HG03196 (cell line): ENCODE data around the gene HIBCH.
"Not testable (repeated sequence)": the region's sequence is repeated elsewhere in the genome, so short reads cannot be mapped to it uniquely, and the experiment has no call there.

Experiments
- ATAC-seq: cut with Tn5 transposase; IDR thresholded peaks from one replicate; pipeline ENCODE4 v1.9.1; 2021; ENCODE audit not compliant: unreplicated experiment

Gene HIBCH

DNA sequence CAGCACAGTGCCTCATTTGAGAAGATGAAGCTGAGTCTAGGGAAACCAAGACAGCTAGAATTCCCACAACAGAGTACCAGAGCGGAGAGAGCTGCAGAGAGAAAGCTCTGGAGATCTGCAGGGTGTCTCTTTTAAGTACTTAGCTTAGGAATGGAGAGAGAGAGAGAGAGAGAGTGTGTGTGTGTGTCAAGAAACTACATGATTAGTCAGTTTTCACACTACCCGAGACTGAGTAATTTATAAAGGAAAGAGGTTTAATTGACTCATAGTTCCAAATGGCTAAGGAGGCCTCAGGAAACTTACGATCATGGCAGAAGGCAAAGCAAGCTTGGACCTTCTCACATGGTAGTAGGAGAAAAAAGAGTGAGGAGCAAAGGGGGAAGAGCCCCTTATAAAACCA is 64.0 kb downstream of the HIBCH start:
- ATAC-seq, result no peak

DNA sequence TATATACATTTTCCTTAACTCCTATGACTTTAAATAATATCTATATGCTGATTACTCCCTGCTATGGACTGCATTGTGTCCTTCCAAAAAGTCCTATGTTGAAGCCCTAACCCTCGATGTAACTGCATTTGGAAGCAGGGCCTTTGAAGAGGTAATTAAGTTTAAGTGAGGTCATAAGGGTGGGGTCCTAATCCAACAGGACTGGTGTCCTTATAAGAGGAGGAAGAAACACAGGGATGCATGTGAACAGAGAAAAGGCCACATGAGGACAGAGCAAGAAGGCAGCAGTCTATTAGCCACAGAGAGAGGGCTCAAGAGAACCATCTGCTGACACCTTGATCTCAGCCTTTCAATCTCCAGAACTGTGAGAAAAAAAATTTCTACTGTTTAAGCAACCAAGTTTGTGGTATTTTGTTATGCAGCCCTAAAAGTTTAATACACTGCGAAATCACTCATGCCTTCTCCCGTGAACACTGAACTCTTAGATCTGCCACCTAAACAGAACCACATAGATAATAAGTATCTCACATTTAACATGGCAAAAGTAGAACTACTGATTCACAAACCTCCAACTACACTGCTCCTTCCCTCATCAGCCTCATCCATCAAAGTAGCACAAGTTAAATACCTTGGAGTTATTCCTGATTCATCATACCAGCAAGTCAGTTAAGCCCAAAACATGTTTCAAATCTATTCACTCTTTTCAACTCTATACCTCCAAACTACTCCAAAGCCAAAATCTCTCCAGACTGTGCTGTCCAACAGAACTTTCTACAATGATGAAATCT is 65.4 kb downstream of the HIBCH start:
- ATAC-seq, result no peak

DNA sequence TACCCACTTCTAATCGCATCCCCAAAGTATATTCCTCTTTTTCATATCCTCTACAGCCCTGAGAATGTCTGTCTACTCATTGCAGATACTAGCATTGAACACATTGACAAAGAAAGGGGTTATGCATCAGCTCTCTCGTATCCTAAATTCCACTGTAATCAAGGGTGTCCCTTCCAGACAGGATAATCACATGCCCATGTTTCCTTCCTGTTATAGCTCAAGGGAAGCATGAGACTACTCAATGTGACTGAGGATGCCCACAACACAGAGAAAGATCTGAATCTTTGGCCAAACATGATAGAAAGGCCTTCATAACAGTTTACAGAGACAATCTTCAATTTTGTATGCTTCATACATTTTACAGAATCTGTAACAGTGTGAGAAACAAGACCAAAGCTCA is 69.2 kb downstream of the HIBCH start:
- no peak for ATAC-seq

DNA sequence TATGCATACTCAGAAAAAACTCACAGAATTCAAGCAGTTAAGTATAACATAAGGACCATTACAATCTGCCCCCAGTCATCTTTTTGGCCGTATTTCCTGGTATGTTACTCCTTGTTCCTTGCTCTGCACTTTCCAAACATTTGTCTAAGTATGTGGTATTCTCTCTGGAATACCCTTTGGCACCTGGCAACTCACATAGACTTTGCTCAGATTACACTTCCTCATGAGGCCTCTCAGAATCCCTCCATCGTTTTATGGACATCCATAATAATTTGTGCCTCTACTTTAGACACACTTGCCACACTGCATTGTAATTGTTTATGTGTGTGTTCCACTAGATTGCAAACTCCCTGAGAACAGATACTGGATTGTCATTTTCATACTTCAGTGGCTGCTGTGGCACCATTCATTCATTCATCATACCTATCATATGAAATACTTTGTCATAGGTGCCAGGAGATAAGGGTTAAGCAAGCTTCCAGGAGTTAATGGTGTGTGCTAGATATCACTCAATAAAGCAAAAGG is 84.0 kb downstream of the HIBCH start:
- no peak for ATAC-seq

DNA sequence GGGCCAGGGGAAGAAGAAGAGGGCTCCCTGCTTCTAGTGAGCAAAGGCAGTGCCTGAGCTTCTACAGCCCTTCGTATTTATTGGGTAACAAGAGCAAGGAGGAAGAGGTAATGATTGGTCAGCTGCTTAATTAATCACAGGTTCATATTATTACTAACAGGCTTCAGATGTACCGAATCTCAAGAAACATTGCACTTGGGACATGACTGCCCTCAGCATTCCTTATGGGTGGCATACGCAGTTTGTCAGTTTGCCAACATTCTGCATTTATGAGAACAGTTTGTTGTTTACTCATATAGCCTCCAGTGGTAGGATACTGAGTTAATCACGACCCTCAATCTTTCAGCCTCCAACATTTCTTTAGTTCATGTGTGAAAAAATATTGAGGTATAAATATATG is 84.5 kb downstream of the HIBCH start:
- ATAC-seq, result no peak

DNA sequence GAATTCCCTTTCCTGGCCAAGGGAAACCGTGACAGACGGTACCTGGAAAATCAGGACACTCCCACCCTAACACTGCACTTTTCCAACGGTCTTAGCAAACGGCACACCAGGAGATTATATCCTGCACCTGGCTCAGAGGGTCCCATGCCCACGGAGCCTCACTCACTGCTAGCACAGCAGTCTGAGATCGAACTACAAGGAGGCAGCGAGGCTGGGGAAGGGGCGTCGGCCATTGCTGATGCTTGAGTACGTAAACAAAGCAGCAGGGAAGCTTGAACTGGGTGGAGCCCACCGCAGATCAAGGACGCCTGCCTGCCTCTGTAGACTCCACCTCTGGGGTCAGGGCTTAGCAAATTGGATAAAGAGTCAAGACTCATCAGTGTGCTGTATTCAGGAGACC is 95.6 kb downstream of the HIBCH start:
- ATAC-seq, result not testable (repeated sequence)

DNA sequence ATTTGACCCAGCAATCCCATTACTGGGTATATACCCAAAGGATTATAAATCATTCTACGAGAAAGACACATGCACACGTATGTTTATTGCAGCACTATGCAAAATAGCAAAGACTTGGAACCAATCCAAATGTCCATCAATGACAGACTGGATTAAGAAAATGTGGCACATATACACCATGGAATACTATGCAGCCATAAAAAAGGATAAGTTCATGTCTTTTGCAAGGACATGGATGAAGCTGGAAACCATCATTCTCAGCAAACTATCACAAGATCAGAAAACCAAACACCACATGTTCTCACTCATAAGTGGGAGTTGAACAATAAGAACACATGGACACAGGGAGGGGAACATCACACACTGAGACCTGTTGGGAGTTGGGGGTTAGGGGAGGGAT is 96.9 kb downstream of the HIBCH start:
- not testable (repeated sequence) for ATAC-seq

DNA sequence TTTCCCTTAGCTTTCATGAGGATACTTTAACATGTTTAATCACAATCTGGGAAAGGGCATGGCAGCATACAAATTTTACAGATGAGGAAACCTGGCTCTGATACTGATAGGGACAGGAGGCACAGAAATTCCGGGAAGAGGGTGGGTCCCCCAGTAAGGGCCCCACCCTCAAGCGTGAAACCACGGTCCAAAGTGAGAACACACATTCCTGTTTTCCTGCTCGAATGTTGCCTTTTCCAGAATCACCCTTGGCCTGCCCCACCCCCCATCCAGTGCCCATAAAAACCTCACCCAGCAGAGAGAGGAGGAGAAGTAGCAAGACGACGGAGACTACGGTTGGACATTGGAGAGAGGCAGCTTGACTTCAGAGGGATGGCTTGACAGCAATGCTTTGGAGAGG is 98.2 kb downstream of the HIBCH start:
- ATAC-seq, result no peak

DNA sequence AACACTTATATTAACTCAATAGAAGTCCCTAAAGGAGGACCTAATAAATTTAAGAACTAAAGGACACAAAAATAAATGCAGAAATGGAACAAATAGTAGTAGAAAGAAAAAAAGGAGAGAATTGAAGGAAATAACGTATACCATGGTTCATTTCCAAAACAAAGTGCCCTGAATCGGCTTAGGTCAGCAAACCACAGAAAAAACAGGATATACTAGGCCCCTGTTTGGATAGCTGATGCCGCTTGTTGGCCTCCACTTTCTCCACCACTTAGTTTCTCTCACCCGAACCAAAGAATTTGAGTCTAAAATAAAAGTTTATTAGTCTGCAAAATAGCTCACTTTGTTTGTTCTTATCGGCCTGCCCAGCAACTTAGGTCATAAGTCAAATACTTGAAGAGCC is 100.4 kb downstream of the HIBCH start:
- ATAC-seq, result no peak

DNA sequence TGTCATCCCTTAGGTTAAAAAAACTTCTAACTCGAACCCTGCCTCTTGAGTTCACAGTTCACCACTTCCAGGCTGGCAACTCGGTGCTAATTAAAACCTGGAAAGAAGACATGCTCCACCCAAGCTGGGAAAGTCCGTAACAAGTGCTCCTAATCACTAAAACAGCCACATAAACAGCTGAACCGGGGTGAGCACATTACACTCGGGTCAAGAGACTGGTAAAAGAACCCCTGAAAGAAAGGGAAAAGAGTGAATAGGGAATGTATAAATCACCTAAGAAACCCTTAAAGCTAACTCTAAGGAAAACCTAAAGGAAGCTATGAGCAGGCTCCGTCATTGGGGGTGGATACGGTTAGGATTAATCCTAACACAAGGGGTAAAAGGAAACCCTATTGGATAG is 102.0 kb downstream of the HIBCH start:
- no peak for ATAC-seq

DNA sequence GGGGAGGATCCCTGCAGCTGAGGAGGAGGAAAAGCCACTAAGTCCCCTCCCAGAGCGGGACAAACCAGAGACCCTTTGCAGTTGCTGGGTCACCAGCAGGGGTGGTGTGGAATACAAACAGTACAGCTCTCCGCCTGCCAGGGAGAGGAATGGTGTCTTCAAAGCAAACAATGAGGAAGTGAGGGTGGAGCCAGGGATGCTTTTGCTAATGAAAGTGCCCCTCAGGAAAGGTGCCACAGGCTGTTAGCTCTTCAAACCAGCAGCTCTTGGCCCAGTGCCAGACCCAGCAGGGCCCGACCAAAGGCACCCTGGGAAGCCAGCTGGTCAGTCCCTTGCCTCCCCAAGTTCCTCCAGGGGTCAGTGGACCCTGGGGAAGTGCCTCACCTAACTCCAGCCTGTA is 102.8 kb downstream of the HIBCH start:
- no peak for ATAC-seq

DNA sequence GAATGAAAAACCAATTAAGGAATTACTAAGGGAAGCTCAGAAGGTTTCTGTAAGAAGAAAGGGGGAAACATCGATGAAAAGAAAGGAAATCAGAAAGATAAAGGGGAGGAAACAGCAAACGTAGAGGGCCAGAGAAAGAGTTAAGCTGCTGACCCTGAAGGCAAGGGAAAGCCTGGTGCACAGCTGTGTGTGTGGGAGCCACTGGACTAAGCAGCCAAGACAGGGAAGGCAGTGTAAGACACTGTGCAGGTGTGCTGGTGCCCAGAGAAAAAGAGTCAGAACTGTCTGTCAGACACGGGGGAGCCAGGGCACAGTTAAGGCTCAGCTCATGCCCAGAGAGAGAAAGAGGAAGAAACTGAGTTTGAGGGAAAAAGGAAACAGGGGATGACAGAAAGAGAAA is 104.0 kb downstream of the HIBCH start:
- no peak for ATAC-seq

DNA sequence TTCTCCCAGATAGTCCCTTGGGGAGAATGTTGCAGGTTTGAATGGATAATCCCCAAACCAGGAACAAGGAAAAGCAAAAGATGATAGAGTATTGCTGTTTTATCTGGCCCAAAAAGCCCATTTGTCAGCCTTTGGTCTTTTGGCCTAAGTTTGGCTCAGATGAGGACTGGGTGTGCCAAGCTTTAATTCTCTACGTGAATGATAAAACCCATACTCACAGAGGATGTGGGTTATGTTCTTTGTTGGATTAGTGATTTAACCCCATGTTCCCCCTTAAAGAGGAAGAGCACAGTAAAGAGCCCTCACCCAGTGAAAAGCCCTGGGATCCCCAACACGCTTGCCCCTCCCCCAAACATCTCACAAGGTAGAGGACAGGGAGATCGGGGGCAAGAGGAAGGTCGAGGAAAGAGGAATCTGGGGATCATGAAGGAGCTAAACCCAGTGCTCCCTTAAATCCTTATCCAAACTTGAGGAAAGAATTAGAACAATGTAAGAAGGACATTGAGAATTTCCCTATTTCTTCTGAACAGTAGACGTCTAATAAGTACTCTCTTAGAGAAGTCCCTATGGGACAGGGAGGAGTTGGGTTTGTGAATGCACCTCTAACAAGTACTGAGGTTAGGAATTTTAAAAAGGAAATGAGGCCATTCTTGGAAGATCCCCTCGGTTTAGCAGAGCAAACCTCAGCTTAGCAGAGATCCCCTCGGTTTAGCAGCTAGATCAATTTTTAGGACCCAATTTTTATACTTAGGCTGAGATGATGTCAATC is 105.0 kb downstream of the HIBCH start:
- no peak for ATAC-seq

DNA sequence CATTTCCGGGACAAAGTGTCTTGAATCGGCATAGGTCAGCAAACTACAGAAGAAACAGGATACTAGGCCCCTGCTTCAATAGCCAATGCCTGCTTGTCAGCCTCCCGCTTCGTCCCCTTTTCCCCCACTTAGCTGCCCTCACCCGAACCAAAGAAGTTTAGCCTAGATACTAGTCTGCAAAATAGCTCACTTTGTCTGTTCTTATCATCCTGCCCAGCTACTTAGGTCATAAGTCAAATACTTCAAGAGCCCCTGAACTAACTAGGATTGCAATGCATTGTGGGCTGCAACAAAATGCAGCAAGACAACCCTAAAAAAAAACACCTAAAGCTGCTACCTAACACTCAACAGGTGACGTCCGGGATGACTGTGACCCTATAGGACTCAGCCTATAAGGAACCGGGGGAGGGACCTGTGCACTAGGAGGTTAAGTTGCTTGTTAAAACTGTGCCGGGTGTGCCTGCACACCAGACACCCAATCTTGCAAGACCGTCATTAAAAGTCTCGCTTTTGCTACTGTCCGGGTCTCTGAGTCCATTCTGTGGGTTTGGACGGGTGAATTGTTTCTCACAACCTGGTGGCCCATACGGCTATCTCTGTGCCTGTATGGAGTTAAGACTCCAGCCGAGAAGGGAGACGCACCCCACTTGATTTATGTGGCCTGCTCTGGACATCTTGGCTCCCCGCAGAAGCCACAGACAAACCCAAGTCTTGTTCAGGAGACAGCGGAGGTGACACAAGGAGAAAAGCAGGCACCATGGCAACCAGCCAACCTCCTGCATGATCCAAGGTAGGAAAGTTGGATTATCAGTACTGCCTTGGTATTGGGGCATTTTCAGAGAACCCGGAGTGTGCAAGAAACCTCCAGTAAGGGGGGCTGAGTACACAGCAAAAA is 105.9 kb downstream of the HIBCH start:
- ATAC-seq, result no peak

DNA sequence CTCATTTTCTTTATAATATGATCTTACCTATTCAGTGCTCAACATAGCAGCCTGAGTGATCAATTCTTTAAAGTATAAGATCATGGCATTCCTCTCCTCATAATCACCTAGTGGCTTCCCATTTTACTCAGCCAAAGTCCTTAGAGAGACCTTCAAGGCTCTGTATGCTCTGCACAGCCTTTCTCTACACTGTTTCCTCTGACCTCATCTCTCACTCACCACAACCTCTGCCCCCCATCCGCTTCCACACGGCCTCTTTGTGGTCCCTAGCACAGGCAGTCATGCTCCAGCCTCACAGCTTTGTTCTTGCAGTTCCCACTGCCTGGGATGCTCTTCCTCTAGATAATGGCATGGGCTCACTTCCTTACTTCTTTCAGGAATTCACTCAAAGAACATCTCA is 109.2 kb downstream of the HIBCH start:
- no peak for ATAC-seq

DNA sequence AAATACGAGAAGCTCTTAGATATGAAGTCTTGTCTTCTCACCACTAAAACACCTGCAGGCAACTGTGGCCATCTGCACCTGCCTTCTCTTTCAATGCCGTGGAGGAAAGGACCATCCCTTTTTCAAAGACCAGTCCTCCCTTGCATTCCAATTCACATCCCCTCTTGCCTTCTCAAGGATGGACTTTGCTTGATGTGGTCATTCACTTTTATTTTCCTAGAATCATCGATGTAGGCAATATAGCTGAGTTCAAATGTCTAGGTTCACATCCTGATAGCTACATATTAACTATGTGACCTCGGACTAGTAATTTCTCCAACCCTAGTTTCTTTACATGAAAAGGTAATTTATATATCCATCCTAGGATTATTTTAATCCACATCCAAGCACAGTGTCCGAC is 110.1 kb downstream of the HIBCH start:
- no peak for ATAC-seq

DNA sequence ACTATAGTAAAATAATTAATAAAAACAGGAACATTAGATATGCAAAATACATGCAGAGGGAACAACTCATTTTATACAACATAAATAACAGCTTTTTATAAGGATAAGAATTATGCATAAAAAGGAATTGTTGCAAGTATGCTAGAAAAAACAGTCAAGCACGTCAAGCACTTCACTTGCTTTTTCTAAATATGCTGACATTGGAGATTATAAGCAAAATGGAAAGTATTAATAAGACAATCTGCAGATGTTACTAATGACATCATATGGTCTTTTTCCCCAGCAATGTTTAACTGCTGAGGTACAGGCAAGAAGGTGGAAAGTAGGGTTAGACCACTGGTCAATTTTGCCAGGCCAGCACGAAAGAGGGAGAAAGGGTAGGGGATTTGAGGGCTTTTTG is 111.7 kb downstream of the HIBCH start:
- no peak for ATAC-seq

DNA sequence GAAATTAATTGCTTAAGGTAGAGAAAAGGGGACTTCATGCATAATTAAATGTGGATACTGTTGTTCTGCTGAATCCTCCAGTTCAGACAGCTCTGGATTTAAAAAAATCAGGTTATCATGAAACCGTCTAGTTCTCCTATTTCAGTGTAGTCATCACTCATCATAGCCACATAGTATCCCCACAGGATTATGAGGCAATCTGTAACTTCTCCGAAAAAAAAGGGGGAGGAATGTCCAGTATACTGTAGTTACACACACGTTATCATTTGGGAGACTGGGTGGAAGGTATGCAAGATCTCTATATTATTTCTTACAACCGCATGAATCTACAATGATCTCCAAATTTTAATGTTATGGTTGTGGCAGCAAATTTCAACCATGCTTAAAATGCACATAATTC is 114.0 kb downstream of the HIBCH start:
- ATAC-seq, result no peak

DNA sequence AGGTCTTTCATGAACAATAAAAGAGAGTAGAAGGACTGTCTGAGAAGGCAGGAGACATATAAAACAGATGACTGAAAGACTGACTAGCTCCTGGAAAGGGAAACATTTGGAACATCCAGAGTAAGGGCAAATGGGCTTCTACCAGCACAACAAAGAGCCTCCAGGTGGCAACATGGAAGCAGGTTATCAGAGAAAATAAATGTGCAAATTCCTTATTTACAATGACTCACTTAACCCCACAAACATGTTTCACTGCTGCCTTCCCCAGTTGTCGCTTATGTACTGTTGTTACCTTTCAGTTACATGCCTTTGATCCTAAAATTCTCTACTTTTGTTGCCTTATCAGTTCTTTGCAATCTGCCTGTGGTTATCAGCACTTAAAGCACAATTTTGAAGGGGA is 117.0 kb downstream of the HIBCH start:
- ATAC-seq, result no peak

DNA sequence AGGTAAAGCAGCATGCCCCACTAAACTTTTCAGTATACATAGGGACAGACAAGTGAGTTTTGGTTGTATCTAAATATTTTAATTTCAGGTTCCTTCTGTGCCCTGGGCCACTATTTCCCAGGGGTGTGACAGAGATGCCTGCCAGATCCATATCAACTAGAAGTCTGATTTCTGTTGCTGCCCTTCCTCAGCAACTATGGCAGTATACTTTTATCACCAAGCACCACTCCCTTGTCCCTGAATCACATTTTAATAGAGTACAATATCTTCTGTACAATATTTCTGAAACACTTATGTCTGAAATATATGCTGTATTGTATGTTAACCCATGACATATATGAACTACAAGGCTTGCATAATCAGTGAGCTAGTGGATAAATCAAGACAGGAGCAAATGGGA is 117.6 kb downstream of the HIBCH start:
- ATAC-seq, result no peak

DNA sequence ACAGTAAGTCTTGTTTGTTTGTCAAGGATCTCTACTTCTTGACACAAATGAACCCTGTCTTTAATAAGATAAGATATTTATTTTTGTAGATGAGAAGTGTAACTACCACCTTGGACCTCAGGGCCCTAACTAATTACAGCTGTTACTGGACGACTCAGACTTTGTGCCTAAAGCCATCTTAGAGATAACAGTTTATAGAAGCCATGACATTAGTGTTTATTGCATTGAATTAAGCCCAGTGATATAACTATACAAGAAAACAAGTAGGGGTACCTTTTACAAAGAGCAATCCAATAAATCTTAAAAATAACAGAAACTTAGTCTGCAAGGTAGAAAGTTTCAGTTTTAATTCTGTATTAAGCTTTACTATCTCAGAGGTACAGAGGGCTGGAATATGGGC is 119.0 kb downstream of the HIBCH start:
- no peak for ATAC-seq
